Smooth muscle cell (in vitro differentiated cells): ENCODE data around the gene LYRM2. TPM values are rescaled to one million over a fixed set of nuclear protein-coding genes. Genes with fewer than 3 reads are reported as not detected.

Experiments
- DNase-seq: peaks from one replicate; lab custom pipeline; 2025; ENCODE audit not compliant: unreplicated experiment; lab: John Stamatoyannopoulos, UW
- H2AFZ ChIP-seq: fragments of 200-600 bp; sonication (generic); 2 replicates; pipeline ENCODE4 v1.6.0; 2016; ENCODE audit warnings: antibody characterized with exemption, low read depth, mild to moderate bottlenecking
- H3F3A ChIP-seq: fragments of 200-600 bp; sonication (generic); 2 replicates; pipeline ENCODE4 v1.6.0; 2017; ENCODE audit warnings: antibody characterized with exemption, low read depth
- H3K27ac ChIP-seq: fragments of 200-600 bp; sonication (generic); 2 replicates; pipeline ENCODE4 v1.5.1; 2016; ENCODE audit warnings: low read depth, mild to moderate bottlenecking
- H3K27me3 ChIP-seq: fragments of 200-600 bp; sonication (generic); 2 replicates; pipeline ENCODE4 v1.6.1; 2016; ENCODE audit warnings: low read depth, mild to moderate bottlenecking
- H3K36me3 ChIP-seq: fragments of 200-600 bp; sonication (generic); 2 replicates; pipeline ENCODE4 v1.5.1; 2016; ENCODE audit warnings: low read depth
- H3K4me1 ChIP-seq: fragments of 200-600 bp; sonication (generic); 2 replicates; pipeline ENCODE4 v1.5.1; 2016; ENCODE audit warnings: low read depth
- H3K4me2 ChIP-seq: fragments of 200-600 bp; sonication (generic); 2 replicates; pipeline ENCODE4 v1.6.0; 2016; ENCODE audit warnings: mild to moderate bottlenecking
- H3K4me3 ChIP-seq: fragments of 200-600 bp; sonication (generic); 2 replicates; pipeline ENCODE4 v1.5.1; 2016; ENCODE audit warnings: mild to moderate bottlenecking
- H3K79me2 ChIP-seq: fragments of 200-600 bp; sonication (generic); 2 replicates; pipeline ENCODE4 v1.6.0; 2016; ENCODE audit warnings: low read depth, mild to moderate bottlenecking
- H3K9ac ChIP-seq: fragments of 200-600 bp; sonication (generic); 2 replicates; pipeline ENCODE4 v1.6.0; 2016; ENCODE audit warnings: low read depth
- H3K9me3 ChIP-seq: fragments of 200-600 bp; sonication (generic); replicated peaks from 2 replicates; pipeline ENCODE4 v1.5.1; 2016; ENCODE audit warnings: low read depth
- H4K20me1 ChIP-seq: fragments of 200-600 bp; sonication (generic); 2 replicates; pipeline ENCODE4 v1.6.0; 2016; ENCODE audit warnings: low read depth
- CTCF ChIP-seq: fragments of 200-600 bp; sonication (generic); IDR thresholded peaks from 2 replicates; pipeline ENCODE4 v1.5.1; 2017; ENCODE audit warnings: borderline replicate concordance, mild to moderate bottlenecking, antibody characterized with exemption; ENCODE audit not compliant: insufficient read depth, poor library complexity, severe bottlenecking
- WGBS: methylation state at CpG from one replicate; pipeline ENCODE4 v1.1.7; 2016; ENCODE audit warnings: low lambda C conversion rate; 5-methylcytosine and 5-hydroxymethylcytosine counted together
- polyA plus RNA-seq: library from polyadenylated mRNA; unstranded; fragments of >200 nt; fragmentation: Nextera tagmentation; extraction: Ambion mirVana; gene quantifications from 2 replicates; pipeline ENCODE4 v1.2.1, GENCODE V29; 2016
- total RNA-seq: library from RNA; depleted of rRNA; stranded (reverse); fragments of >200 nt; gene quantifications from 2 replicates; pipeline ENCODE4 v1.2.3, GENCODE V29; 2014

Gene LYRM2
- total and polyA plus RNA-seq, 2 experiments from 2014 or later: 17.9 to 35.5 TPM

DNA sequence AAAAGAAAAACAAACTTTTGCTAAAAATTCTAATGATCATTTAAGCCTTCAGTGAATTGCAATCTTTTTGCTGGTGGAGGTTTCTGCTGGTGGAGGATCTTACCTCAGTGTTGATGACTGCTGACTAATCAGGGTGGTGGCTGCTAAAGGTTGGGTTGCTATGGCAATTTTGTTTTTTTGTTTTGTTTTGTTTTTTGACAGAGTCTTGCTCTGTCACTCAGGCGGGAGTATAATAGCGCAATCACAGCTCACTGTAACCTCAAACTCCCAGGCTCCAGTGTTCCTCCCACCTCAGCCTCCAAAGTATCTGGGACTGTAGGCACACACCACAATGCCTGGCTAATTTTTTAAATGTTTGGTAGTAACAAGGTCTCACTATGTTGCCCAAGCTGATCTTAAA is 110.9 kb downstream of the LYRM2 start:
- WGBS: 71% methylated on average over 2 of the region's 2 CpGs
- Histone ChIP-seq H3K27me3 (no peaks in the 10 kb centered on the region), H3K4me2 (no peak overlapping the region), H3F3A (no peaks in the 10 kb centered on the region), H2AFZ (no peak overlapping the region), H3K79me2 (no peaks in the 10 kb centered on the region), H3K27ac (peak overlapping the region; percentile 34), H3K4me3 (no peak overlapping the region), H3K9ac (no peak overlapping the region), H3K36me3 (no peaks in the 10 kb centered on the region), H3K4me1 (no peaks in the 10 kb centered on the region), H4K20me1 (no peaks in the 10 kb centered on the region), H3K9me3 (no peaks in the 10 kb centered on the region)
- TF ChIP-seq CTCF: no peak
- no peak for DNase-seq

DNA sequence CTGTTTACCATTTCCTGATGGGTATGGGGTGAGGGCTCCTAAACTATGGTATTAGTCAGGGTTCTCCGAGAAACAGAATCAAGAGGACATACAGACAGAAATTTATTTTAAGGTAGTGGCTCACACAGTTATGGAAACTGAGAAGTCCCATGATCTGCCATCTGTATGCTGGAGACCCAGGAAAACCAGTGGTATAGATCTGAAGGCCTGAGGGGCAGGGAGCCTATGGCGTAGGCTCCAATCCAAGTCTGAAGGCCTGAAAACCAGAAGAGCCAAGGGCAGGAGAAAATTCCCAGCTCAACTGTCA is 112.0 kb downstream of the LYRM2 start:
- Histone ChIP-seq H3K4me1 (no peaks in the 10 kb centered on the region), H3K9me3 (no peaks in the 10 kb centered on the region), H3K79me2 (no peaks in the 10 kb centered on the region), H3K27ac (no peak overlapping the region), H3K36me3 (no peaks in the 10 kb centered on the region), H3F3A (no peaks in the 10 kb centered on the region), H3K27me3 (no peaks in the 10 kb centered on the region), H3K9ac (no peak overlapping the region), H3K4me3 (no peak overlapping the region), H3K4me2 (no peak overlapping the region), H4K20me1 (no peaks in the 10 kb centered on the region), H2AFZ (no peak overlapping the region)
- 100% methylated on average over 2 of the region's 2 CpGs for WGBS
- TF ChIP-seq CTCF: no peak
- DNase-seq: no peak

GRCh38 chr6:89525786-89526562 is 112.6 kb downstream of the LYRM2 start:
- TF ChIP-seq CTCF: no peak
- Histone ChIP-seq H3K27ac (no peak overlapping the region), H3K79me2 (no peaks in the 10 kb centered on the region), H3K36me3 (no peaks in the 10 kb centered on the region), H3K9ac (no peak overlapping the region), H3K4me1 (no peaks in the 10 kb centered on the region), H3K9me3 (no peaks in the 10 kb centered on the region), H3K4me3 (no peak overlapping the region), H2AFZ (no peak overlapping the region), H3F3A (no peaks in the 10 kb centered on the region), H4K20me1 (no peaks in the 10 kb centered on the region), H3K27me3 (no peaks in the 10 kb centered on the region), H3K4me2 (no peak overlapping the region)
- WGBS: 84% methylated on average over 4 of the region's 4 CpGs
- DNase-seq: no peak

DNA sequence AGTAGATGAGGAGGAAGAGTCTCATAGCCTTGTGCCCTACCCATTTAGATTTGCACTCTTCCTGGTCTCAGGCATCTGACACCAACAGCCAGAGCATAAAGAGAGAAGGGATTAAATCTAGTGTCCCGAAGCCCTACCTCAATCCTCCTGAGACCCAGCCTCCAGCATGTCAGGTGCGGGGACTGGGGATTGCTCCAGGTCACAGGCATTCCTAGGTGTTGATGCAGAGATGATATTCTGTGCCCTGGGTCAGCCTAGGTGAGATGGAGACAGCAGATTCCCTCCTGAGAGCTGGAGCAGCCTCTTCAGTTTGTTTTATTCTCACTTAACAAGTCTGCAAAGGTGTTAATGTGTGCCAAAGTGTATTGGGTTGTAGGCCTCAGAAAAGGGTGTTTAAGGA is 115.8 kb downstream of the LYRM2 start:
- Histone ChIP-seq H3K36me3 (no peaks in the 10 kb centered on the region), H3K79me2 (no peaks in the 10 kb centered on the region), H3K4me1 (no peaks in the 10 kb centered on the region), H3K4me2 (no peak overlapping the region), H3K4me3 (no peak overlapping the region), H3K9me3 (no peaks in the 10 kb centered on the region), H3K27me3 (no peaks in the 10 kb centered on the region), H4K20me1 (no peaks in the 10 kb centered on the region), H2AFZ (no peak overlapping the region), H3F3A (no peaks in the 10 kb centered on the region), H3K9ac (no peak overlapping the region), H3K27ac (no peak overlapping the region)
- TF ChIP-seq CTCF: no peak
- WGBS: 46% methylated on average over 2 of the region's 2 CpGs
- no peak for DNase-seq
